Colon (tissue), 2 donors: ENCODE measurements around the gene SMIM10L2A.
"Not testable (repeated sequence)": the region's sequence is repeated elsewhere in the genome, so short reads cannot be mapped to it uniquely, and the experiment has no call there.

Experiments used
- FAIRE-seq: peaks from 2 replicates; lab custom pipeline; 2012; peaks lifted over from hg19 to GRCh38; lab: Jason Lieb, UNC
- donor health status: control.
- donor health status: control.

SMIM10L2A gene

DNA sequence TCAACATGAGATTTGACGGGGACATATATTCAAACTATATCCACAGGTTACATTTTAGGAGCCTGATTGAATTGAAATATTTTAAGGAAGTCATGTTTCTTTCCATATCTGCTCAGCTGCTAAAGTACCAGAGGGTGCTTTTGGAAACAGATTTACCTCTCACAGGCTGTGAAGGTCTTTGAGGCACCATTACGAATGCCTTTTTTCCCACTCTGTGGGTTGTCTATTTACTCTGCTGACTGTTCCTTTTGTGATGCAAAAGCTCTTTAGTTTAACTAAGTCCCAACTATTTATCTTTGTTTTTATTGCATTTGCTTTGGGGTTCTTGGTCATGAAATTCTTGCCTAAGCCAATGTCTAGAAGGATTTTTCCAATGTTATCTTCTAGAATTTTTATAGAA is 40.0 kb downstream of the SMIM10L2A start:
- not testable (repeated sequence) for FAIRE-seq

DNA sequence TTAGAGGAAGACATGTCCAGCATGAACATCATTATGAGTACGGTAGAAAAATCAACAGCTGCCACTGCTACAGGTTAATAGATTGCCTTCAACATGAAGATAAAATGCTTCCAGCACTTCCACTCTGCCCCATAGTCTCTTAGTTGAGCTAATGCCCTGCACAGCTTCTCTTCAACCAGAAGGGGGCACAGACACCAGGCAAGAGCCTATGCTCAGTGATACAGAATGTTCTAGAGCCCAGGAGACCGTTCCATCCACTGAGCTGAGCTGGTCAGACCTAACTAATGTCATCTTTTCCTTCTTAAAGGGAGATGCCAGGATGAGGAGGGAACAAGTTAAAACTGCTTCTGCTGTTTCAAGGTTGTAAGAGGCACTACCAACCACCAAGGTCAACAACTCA is 42.2 kb downstream of the SMIM10L2A start:
- FAIRE-seq: no peak

DNA sequence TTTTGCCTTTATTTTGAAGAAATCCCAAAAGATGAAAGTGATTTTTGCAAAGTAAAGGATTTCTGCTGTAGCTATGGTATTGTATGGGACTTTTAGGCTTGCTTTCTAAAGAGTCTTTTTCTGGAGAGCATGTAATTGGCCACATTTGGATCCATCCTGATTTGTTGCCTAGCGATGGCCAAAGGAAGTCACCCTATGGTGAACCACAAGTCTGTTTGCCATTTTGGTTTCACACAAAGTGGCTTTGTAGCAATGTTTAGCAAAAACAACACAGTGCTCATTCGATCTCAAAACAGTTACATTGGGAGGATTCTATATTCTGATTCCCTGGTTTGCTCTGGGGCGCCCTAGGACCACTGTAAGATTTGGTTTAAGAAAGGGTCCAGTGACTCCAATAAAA is 54.6 kb downstream of the SMIM10L2A start:
- no peak for FAIRE-seq

DNA sequence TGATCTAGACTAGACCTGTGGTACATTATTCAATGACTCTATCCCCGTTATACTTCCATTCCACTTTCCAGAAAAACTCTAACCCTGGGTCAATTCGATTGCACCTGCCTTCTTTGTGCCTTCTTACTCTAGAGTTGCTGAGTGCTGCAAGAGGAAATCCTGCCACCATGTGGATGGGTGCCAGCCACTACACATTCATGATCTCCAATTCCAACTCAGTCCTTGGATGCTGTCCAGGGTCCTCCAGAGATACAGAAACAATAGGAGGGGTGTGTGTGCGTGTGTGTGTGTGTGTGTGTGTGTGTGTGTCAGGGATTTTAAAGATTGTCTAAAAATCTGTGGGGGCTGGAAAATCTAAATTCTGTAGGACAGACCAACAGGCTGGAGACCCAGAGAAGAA is 55.8 kb downstream of the SMIM10L2A start:
- FAIRE-seq: no peak
